ENCODE data around the gene ARSK.

DNA sequence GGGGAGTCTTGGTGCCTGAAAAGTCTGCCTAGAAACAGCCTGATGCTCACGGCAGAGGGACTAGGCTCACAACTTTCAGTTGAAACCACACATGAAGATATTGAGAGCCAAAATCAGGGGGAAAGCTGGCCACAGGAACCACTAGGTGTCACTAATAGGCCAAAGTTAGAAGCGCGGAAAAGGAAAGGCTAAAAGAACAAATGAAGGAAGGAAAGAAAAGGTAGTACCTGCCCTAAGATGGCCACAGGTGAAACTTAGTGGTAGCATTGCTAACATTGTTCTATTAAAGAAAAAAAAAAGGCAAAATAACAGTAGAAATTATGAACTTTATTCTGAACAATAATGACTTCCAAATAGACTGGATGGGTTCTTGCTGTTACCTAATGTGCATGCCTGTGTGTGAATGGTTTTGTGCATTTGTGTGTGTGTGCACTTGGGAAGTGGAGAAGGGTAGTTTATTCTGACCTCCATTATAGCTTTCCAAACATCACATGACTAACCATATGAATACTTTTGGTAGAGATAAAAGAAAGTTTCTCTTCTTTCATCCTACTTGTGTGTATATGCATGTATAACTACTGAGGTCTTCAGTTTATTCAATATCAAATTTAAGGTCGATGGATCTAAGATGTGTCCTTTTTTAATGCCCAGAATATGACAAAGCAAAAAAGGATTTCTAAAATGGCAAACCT lies 89.6 kb downstream of the ARSK start:
- TF ChIP-seq GATA3 (IDR thresholded peaks at IDR 0.05; ENCODE audit: low read depth, low read length) (no peak), GATA2 (IDR thresholded peaks at IDR 0.05; ENCODE audit: low read depth, low read length) (no peak)

Measured in SH-SY5Y (cell line).